DOHH2 (cell line): ENCODE measurements around the gene ADARB1.

Experiments
- H3F3A ChIP-seq: fragments of 200-600 bp; sonication (generic), shearing (Covaris generic); 2 replicates; pipeline ENCODE4 v1.6.0; 2016; ENCODE audit warnings: antibody characterized with exemption, mild to moderate bottlenecking; ENCODE audit not compliant: control insufficient read depth, insufficient read depth
- H3K27ac ChIP-seq: fragments of 200-600 bp; sonication (generic); 2 replicates; pipeline ENCODE4 v1.5.1; 2014; ENCODE audit warnings: low read depth, mild to moderate bottlenecking, low read length, moderate library complexity
- H3K27me3 ChIP-seq: fragments of 200-600 bp; sonication (generic); 2 replicates; pipeline ENCODE4 v1.6.1; 2014; ENCODE audit warnings: mild to moderate bottlenecking, low read length, mixed read lengths; ENCODE audit not compliant: control insufficient read depth
- H3K36me3 ChIP-seq: fragments of 200-600 bp; sonication (generic); 2 replicates; pipeline ENCODE4 v1.6.1; 2014; ENCODE audit warnings: mild to moderate bottlenecking, low read length, moderate library complexity, mixed read lengths; ENCODE audit not compliant: control insufficient read depth
- H3K4me1 ChIP-seq: fragments of 200-600 bp; sonication (generic); 2 replicates; pipeline ENCODE4 v1.6.1; 2014; ENCODE audit warnings: mild to moderate bottlenecking, low read length, mixed read lengths; ENCODE audit not compliant: control insufficient read depth
- H3K4me2 ChIP-seq: fragments of 200-600 bp; sonication (generic); 2 replicates; pipeline ENCODE4 v1.6.0; 2014; ENCODE audit warnings: mild to moderate bottlenecking, low read length, moderate library complexity
- H3K4me3 ChIP-seq: fragments of 200-600 bp; sonication (generic); 2 replicates; pipeline ENCODE4 v1.5.1; 2014; ENCODE audit warnings: mild to moderate bottlenecking, low read length, mixed read lengths
- H3K79me2 ChIP-seq: fragments of 200-600 bp; sonication (generic); 2 replicates; pipeline ENCODE4 v1.6.1; 2014; ENCODE audit warnings: mild to moderate bottlenecking, low read length, mixed read lengths; ENCODE audit not compliant: control insufficient read depth
- H3K9me2 ChIP-seq: fragments of 200-600 bp; sonication (generic); replicated peaks from 2 replicates; pipeline ENCODE4 v1.6.1; 2014; ENCODE audit warnings: mild to moderate bottlenecking, low read length, mixed read lengths; ENCODE audit not compliant: control insufficient read depth
- H3K9me3 ChIP-seq: fragments of 200-600 bp; sonication (generic); 2 replicates; pipeline ENCODE4 v1.6.1; 2014; ENCODE audit warnings: antibody characterized with exemption, low read length, mixed read lengths; ENCODE audit not compliant: control insufficient read depth, insufficient read depth
- H4K20me1 ChIP-seq: fragments of 200-600 bp; sonication (generic); 2 replicates; pipeline ENCODE4 v1.6.0; 2014; ENCODE audit warnings: low read depth, mild to moderate bottlenecking, antibody characterized with exemption, low read length, moderate library complexity; ENCODE audit not compliant: control insufficient read depth, insufficient read depth
- EZH2phosphoT487 ChIP-seq: fragments of 200-600 bp; sonication (generic); IDR thresholded peaks from 2 replicates; pipeline ENCODE4 v1.6.1; 2017; ENCODE audit warnings: borderline replicate concordance, mild to moderate bottlenecking, antibody characterized with exemption, low read length, moderate library complexity, mixed read lengths
- TF ChIP-seq, protein P1 (sequence below): fragments of 200-600 bp; sonication (generic); IDR thresholded peaks from one replicate; pipeline ENCODE4 v1.5.1; 2014; ENCODE audit warnings: antibody characterized with exemption, mild to moderate bottlenecking, low read depth, low read length; ENCODE audit not compliant: poor library complexity, severe bottlenecking

ADARB1 gene

DNA sequence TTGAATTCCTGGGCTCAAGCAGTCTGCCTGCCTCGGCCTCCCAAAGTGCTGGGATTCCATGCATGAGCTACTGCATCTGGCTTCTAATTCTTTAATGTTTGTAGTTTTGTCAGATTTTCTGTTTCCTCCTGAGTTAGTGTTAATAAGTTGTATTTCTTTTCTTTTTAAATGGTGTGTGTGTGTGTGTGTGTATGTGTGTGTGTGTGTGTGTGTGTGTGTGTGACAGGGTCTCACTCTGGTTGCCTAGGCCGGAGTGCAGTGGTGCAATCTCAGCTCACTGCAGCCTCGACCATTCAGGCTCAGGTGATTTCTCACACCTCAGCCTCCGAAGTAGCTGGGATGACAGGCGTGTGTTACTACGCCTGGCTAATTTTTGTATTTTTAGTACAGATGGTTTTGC lies 50.2 kb downstream of the ADARB1 start:
- Histone ChIP-seq H3K36me3 (no peaks in the 10 kb centered on the region), H3F3A (no peaks in the 10 kb centered on the region), H3K4me3 (no peak overlapping the region), H3K9me2 (no peaks in the 10 kb centered on the region), H3K79me2 (no peaks in the 10 kb centered on the region), H3K27me3 (peaks cover 95% of the 10 kb centered on the region), H3K9me3 (no peaks in the 10 kb centered on the region), H4K20me1 (0 out of 2 replicates have a peak, but pooled peaks cover 2% of the 10 kb centered on the region), H3K4me1 (peaks cover 30% of the 10 kb centered on the region), H3K27ac (no peak overlapping the region), H3K4me2 (no peak overlapping the region)
- no peak for TF ChIP-seq EZH2phosphoT487
- TF ChIP-seq, protein P1, sequence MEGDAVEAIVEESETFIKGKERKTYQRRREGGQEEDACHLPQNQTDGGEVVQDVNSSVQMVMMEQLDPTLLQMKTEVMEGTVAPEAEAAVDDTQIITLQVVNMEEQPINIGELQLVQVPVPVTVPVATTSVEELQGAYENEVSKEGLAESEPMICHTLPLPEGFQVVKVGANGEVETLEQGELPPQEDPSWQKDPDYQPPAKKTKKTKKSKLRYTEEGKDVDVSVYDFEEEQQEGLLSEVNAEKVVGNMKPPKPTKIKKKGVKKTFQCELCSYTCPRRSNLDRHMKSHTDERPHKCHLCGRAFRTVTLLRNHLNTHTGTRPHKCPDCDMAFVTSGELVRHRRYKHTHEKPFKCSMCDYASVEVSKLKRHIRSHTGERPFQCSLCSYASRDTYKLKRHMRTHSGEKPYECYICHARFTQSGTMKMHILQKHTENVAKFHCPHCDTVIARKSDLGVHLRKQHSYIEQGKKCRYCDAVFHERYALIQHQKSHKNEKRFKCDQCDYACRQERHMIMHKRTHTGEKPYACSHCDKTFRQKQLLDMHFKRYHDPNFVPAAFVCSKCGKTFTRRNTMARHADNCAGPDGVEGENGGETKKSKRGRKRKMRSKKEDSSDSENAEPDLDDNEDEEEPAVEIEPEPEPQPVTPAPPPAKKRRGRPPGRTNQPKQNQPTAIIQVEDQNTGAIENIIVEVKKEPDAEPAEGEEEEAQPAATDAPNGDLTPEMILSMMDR: no peak

DNA sequence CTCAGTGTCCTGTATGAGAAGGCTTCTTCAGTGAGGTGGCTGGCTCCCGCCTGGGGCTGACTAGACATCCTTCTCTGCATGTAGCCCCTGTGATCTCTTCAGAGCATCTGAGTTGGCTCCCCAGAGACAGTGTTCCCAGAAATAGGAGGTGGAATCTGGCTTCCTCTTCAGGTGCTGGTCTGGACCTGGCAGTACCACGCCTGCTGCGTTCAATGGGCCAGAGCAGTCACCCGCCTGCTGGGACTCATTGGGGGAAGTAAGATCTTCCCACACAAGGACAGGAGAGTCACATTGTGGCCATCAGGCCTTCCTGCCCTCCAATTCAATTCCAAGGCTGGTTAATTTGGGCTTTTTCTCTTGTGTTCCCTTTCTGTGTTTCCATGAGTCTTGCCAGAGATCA lies 51.0 kb downstream of the ADARB1 start:
- Histone ChIP-seq H3K9me3 (no peaks in the 10 kb centered on the region), H3K4me2 (no peak overlapping the region)

DNA sequence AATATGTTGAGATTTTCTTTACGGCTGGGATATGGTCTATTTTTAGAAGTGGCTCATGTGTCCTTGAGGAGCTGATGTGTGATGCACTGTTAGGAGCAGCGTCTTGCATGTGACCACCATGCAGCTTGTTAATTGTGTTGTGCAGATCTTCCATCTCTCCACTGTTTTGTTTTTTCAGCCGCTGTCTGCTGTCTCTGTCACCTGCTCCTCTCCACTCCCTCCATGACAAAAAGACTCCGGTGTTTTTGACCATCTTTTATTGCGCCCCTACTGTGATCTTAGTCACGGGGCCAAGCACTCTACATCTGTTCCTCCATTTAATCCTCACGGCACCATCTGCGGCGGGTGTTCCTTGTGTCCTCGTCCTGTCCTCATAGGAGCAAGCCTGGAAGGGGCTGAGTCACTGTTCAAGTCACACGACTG lies 51.8 kb downstream of the ADARB1 start:
- Histone ChIP-seq H3K79me2 (no peaks in the 10 kb centered on the region), H3K4me3 (no peak overlapping the region), H3K9me2 (no peaks in the 10 kb centered on the region), H3K27me3 (peaks cover 93% of the 10 kb centered on the region), H3K36me3 (no peaks in the 10 kb centered on the region), H3K4me1 (peaks cover 30% of the 10 kb centered on the region), H3K4me2 (no peak overlapping the region), H3K27ac (no peak overlapping the region), H4K20me1 (0 out of 2 replicates have a peak, but pooled peaks cover 2% of the 10 kb centered on the region), H3F3A (no peaks in the 10 kb centered on the region), H3K9me3 (no peaks in the 10 kb centered on the region)
- no peak for TF ChIP-seq EZH2phosphoT487
- TF ChIP-seq, protein P1: no peak

More for the DNA sequence above, 51.0 kb downstream of the ADARB1 start:
- H4K20me1 ChIP-seq: 0 out of 2 replicates have a peak, but pooled peaks cover 2% of the 10 kb centered on the region
- peaks cover 30% of the 10 kb centered on the region for H3K4me1 ChIP-seq
- peaks cover 94% of the 10 kb centered on the region for H3K27me3 ChIP-seq
- H3K36me3 ChIP-seq: no peaks in the 10 kb centered on the region
- no peaks in the 10 kb centered on the region for H3K79me2 ChIP-seq
- no peaks in the 10 kb centered on the region for H3F3A ChIP-seq
- H3K27ac ChIP-seq: no peak overlapping the region
- no peaks in the 10 kb centered on the region for H3K9me2 ChIP-seq
- no peak; the same call in 1 of the 2 replicates for TF ChIP-seq EZH2phosphoT487
- TF ChIP-seq, protein P1: no peak
- H3K4me3 ChIP-seq: no peak overlapping the region

DNA sequence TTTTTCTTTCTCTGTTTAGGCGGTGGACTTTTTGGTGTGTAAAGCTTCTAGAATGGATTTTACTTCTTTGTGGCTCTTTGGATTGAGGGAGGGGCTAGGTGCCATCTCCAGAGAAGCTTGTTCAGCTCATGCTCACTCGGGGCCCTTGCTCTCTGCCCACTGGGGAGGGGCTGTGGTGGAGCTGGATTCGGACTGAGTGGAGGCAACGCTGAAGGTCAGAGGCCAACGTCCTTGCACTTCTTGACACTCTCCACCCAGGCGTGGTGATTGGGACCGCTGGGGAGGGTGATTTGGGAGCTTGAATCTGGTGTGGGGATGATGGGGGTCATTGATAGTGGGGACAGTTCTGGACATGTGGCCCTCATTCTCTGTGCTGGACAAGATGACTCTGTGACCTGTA lies 52.6 kb downstream of the ADARB1 start:
- Histone ChIP-seq H3K9me3 (no peaks in the 10 kb centered on the region), H3F3A (no peaks in the 10 kb centered on the region), H4K20me1 (0 out of 2 replicates have a peak, but pooled peaks cover 2% of the 10 kb centered on the region), H3K4me3 (no peak overlapping the region), H3K4me1 (peaks cover 30% of the 10 kb centered on the region), H3K36me3 (no peaks in the 10 kb centered on the region), H3K27me3 (peaks cover 93% of the 10 kb centered on the region), H3K79me2 (no peaks in the 10 kb centered on the region), H3K27ac (no peak overlapping the region), H3K9me2 (no peaks in the 10 kb centered on the region), H3K4me2 (no peak overlapping the region)
- TF ChIP-seq EZH2phosphoT487: no peak
- TF ChIP-seq, protein P1: no peak
